C4-2B (cell line): Measurements from ENCODE around the gene OLFM2.

Source experiments
- ZFX ChIP-seq: fragments of 450-650 bp; IDR thresholded peaks from 2 replicates; pipeline ENCODE4 v1.6.1; 2017
- TF ChIP-seq, protein P1 (sequence below): fragments of 450-650 bp; conservative IDR thresholded peaks from 2 replicates; pipeline ENCODE4 v1.5.1; 2017; ENCODE audit warnings: mild to moderate bottlenecking

DNA sequence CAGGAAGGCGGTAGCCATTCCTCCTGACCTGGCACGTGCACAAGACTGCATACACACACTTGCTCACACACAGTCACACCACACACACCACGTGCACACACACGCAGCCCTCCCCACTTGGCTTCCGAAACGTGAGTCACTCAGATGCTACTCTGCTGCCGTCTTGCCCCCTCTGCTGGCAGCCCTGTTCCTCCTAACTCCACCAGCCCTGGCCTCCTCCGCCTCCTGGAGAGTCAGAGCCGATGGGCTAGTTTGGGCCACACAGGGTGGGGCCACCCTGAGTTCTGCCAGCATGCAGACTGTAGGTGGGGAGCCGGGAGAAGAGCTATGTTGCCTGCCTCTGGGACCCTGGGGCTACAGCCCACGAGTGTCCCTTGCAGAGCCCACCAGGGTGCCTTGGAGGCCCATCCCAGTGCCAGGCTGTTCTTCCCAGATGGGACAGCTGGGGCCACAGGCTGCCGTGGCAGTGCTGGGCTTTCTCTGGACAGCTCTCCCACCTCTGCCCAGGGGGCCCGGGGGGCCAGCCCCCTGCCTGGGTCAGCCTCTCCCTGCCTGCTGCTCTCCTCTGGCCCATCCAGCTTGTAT lies 89.1 kb downstream of the OLFM2 start:
- TF ChIP-seq, protein P1, sequence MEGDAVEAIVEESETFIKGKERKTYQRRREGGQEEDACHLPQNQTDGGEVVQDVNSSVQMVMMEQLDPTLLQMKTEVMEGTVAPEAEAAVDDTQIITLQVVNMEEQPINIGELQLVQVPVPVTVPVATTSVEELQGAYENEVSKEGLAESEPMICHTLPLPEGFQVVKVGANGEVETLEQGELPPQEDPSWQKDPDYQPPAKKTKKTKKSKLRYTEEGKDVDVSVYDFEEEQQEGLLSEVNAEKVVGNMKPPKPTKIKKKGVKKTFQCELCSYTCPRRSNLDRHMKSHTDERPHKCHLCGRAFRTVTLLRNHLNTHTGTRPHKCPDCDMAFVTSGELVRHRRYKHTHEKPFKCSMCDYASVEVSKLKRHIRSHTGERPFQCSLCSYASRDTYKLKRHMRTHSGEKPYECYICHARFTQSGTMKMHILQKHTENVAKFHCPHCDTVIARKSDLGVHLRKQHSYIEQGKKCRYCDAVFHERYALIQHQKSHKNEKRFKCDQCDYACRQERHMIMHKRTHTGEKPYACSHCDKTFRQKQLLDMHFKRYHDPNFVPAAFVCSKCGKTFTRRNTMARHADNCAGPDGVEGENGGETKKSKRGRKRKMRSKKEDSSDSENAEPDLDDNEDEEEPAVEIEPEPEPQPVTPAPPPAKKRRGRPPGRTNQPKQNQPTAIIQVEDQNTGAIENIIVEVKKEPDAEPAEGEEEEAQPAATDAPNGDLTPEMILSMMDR, result no peak; the same call in 1 of the 2 replicates
- no peak for TF ChIP-seq ZFX
